Transverse colon (tissue), 3 donors: Measurements from ENCODE around the gene EMP2.
A peak's percentile ranks its signal among the peaks of the same experiment; 100 is the strongest.

Experiments
- CTCF ChIP-seq, 5 experiments: fragments of 200-600 bp in 3 of 5; fragments of 450-650 bp in 2 of 5; sonication (generic) in 3 of 5; IDR thresholded peaks; 1 replicate in 2 of 5; 2 replicates in 3 of 5; pipeline ENCODE4 v1.5.1; 2016 to 2017; ENCODE audit warnings: antibody characterized with exemption in 5 of 5, inconsistent platforms in 3 of 5, mild to moderate bottlenecking in 2 of 5, moderate library complexity in 1 of 5
- POLR2A ChIP-seq: fragments of 450-650 bp; IDR thresholded peaks from one replicate; pipeline ENCODE4 v1.6.1; 2016; ENCODE audit warnings: antibody characterized with exemption, mild to moderate bottlenecking, moderate library complexity

GRCh38 chr16:10594312-10594950, 14.0 kb upstream of the EMP2 start:
- TF ChIP-seq CTCF (IDR thresholded peaks at IDR 0.05) (peak in 3 of 5 experiments; percentile 5 to 63 (median 53)), POLR2A (peak; percentile 32)
